T-helper 17 cell (primary cell): Measurements from ENCODE around the gene MESP2. TPM values are rescaled to one million over a fixed set of nuclear protein-coding genes. Genes with fewer than 3 reads are reported as not detected.
"Not testable (repeated sequence)": the region's sequence is repeated elsewhere in the genome, so short reads cannot be mapped to it uniquely, and the experiment has no call there.

ENCODE experiments used
- ATAC-seq: fragments of 150-1000 bp; cut with Tn5 transposase; 2 replicates; pipeline ENCODE4 v1.10.0; 2021; ENCODE audit warnings: mild to moderate bottlenecking, moderate library complexity
- DNase-seq, 3 donors: peaks; one replicate each; pipeline versions ENCODE4 v3.0.0 to v3.0.0-alpha.2; 2020 to 2021
- H3K9me3 ChIP-seq: one replicate; pipeline ENCODE4 v1.7.0; 2013; ENCODE audit warnings: low read length, mild to moderate bottlenecking; ENCODE audit not compliant: control insufficient read depth, poor library complexity, severe bottlenecking
- H3K27ac Mint-ChIP-seq: one replicate; pipeline ENCODE4 v1.8.0; 2022; ENCODE audit warnings: mild to moderate bottlenecking, moderate library complexity, mixed read lengths
- H3K27me3 Mint-ChIP-seq: one replicate; pipeline ENCODE4 v1.8.0; 2022; ENCODE audit warnings: mixed read lengths
- H3K36me3 Mint-ChIP-seq: one replicate; pipeline ENCODE4 v1.8.0; 2022; ENCODE audit warnings: low read depth, mixed read lengths
- H3K4me1 Mint-ChIP-seq: one replicate; pipeline ENCODE4 v1.8.0; 2022; ENCODE audit warnings: mild to moderate bottlenecking, mixed read lengths
- H3K4me3 Mint-ChIP-seq: one replicate; pipeline ENCODE4 v1.8.0; 2022; ENCODE audit warnings: mild to moderate bottlenecking, moderate library complexity, mixed read lengths
- total RNA-seq, 4 donors: library from RNA in 2 of 4; stranded (reverse) in 2 of 4; gene quantifications; one replicate each; pipeline ENCODE4 v1.2.3 and lab custom pipeline; 2022 to 2026

MESP2 gene
- total RNA-seq, 2 donors from 2014 or later = not detected

DNA sequence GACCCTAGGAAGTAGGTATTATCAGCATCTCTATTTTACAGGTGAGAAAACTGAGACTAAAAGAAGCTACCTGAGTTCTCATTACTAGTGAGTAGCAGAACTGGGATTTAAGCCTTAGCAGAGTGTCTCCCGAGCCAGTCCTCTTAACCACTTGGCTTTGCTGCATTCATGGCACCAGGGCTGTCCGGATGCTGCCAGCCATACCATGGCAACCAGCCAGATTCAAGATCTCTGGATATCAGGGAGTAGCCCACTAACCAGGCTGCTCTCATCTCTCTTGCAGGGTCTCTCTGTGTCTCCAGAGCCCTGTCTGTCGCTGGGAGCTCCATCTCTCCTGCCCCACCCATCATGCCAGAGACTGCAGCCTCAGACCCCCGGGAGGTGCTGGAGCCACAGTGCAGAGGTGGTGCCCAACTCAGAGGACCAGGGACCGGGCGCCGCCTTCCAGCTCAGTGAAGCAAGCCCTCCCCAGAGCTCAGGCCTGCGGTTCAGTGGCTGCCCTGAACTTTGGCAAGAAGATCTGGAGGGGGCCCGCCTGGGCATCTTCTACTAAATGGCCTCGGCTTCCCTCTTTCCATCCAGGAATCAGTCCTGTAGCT is 1.7 kb downstream of the MESP2 start:
- Mint-ChIP-seq H3K27ac (no peak overlapping the region), H3K27me3 (peaks cover 38% of the 10 kb centered on the region), H3K36me3 (no peaks in the 10 kb centered on the region), H3K4me3 (no peak overlapping the region), H3K4me1 (peaks cover 4% of the 10 kb centered on the region)
- DNase-seq (no peak), ATAC-seq (no peak)
- no peaks in the 10 kb centered on the region for H3K9me3 ChIP-seq

DNA sequence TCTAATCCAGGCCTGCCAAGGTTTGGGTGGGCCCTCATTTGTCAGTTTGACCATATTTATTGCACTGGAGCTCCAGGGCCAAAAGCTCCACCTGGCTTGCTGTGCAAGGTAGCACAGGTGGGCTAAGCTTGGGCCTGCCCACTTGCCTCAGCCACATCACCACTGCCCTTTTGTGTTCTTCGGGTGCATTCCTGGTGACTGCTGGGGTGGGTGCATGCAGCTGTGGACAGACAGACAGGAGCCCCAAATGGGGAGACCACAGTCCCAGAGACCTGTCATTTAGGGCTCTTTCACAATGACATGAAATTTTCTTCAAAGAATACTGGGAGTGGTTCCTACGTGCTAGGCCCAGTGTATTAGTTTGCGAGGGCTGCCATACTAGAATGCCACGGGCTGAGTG is 2.7 kb downstream of the MESP2 start:
- peaks cover 4% of the 10 kb centered on the region for H3K4me1 Mint-ChIP-seq
- DNase-seq = no peak
- ATAC-seq = no peak
- H3K27ac Mint-ChIP-seq = no peak overlapping the region
- H3K4me3 Mint-ChIP-seq = no peak overlapping the region
- H3K27me3 Mint-ChIP-seq = peaks cover 43% of the 10 kb centered on the region
- H3K36me3 Mint-ChIP-seq = no peaks in the 10 kb centered on the region
- H3K9me3 ChIP-seq = no peaks in the 10 kb centered on the region

DNA sequence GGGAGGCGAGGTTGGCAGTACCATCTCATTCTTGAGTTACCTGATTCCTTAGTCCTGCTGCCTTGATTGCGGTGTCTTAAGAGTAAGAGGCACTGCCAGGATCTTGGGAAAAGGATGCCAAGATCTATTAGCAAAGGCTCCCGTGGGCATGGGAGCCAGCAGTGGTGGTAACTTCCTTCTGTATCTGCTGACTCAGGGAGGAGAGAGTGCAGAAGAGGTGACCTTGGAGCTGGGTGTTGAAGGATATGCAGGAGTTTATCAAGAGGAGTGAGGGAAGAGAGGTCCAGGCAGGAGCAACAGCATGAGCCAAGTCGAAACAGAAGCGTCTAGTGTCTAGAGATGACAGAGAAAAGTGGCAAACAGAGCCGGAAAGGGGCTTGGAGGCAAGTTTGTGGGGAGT is 4.5 kb downstream of the MESP2 start:
- no peaks in the 10 kb centered on the region for H3K9me3 ChIP-seq
- peak overlapping the region; percentile 72 for H3K4me3 Mint-ChIP-seq
- H3K36me3 Mint-ChIP-seq = no peaks in the 10 kb centered on the region
- no peak overlapping the region for H3K27ac Mint-ChIP-seq
- ATAC-seq (no peak), DNase-seq (no peak)
- peaks cover 4% of the 10 kb centered on the region for H3K4me1 Mint-ChIP-seq
- H3K27me3 Mint-ChIP-seq = peaks cover 44% of the 10 kb centered on the region

DNA sequence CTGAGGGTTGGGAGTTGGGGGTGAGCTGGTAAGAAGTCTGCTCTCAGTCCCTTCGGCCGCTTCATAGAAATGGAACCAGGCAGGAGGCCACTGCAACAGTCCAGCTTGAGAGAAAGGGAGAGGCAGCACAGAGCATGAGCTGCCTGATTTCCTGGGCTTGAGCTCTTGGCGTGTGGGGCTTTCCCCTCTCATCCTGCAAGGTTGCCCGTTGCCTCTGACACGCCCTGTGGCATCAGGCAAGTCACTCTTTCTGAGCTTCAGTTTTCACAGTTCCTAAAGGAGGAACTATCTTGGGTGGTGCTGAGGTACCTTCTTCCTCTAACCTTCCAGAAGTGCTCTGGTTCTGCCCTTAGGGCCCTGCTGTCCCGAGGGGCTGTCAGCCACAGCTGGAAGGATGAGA is 4.9 kb downstream of the MESP2 start:
- Mint-ChIP-seq H3K4me3 (no peak overlapping the region), H3K27me3 (peaks cover 44% of the 10 kb centered on the region), H3K4me1 (peaks cover 4% of the 10 kb centered on the region), H3K27ac (no peak overlapping the region), H3K36me3 (no peaks in the 10 kb centered on the region)
- H3K9me3 ChIP-seq = no peaks in the 10 kb centered on the region
- peak; percentile 68 for ATAC-seq
- DNase-seq = no peak

DNA sequence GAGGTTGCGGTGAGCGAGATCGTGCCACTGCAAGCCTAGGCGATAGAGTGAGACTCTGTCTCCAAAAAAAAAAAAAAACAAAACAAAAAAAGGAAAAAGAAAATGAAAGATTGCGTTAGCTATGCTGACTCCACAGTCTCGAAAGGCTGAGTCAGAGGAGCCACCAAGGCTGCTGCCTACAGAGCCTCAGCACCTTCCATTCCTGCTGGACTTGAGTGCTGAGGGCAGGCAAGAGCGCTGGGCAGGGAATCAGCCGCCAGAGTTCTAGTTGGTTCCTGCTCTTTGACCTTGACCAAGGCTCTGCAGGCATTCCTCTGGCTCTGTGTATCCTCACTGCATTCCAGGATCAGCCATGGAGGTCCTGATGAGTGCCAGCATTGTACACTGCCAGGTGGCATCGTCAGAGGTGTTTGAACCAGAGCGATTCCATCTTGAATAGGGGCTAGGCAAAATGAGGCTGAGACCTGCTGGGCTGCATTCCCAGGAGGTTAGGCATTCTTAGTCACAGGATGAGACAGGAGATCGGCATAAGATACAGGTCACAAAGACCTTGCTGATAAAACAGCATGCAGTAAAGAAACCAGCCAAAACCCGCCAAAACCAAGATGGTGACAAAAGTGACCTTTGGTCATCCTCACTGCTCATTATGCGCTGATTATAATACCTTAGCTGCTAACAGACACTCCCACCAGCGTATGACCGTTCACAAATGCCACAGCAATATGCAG is 5.9 kb downstream of the MESP2 start:
- Mint-ChIP-seq H3K36me3 (no peaks in the 10 kb centered on the region), H3K27me3 (peaks cover 44% of the 10 kb centered on the region), H3K4me1 (peaks cover 4% of the 10 kb centered on the region), H3K4me3 (no peak overlapping the region), H3K27ac (no peak overlapping the region)
- no peaks in the 10 kb centered on the region for H3K9me3 ChIP-seq
- ATAC-seq = peak; percentile 35
- no peak for DNase-seq

DNA sequence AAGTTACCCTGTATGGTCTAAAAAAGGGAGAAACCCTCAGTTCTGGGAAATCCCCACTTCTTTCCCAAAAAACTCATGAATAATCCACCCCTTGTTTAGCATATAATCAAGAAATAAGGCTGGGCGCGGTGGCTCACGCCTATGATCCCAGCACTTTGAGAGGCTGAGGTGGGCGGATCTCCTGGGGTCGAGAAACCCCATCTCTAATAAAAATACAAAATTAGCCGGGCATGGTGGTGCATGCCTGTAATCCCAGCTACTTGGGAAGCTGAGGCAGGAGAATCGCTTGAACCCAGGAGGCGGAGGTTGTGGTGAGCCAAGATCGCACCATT is 6.5 kb downstream of the MESP2 start:
- not testable (repeated sequence) for H3K4me3 Mint-ChIP-seq, H3K36me3 Mint-ChIP-seq, H3K4me1 Mint-ChIP-seq, H3K27ac Mint-ChIP-seq, ATAC-seq, DNase-seq, H3K9me3 ChIP-seq
- H3K27me3 Mint-ChIP-seq = peaks cover 44% of the 10 kb centered on the region

DNA sequence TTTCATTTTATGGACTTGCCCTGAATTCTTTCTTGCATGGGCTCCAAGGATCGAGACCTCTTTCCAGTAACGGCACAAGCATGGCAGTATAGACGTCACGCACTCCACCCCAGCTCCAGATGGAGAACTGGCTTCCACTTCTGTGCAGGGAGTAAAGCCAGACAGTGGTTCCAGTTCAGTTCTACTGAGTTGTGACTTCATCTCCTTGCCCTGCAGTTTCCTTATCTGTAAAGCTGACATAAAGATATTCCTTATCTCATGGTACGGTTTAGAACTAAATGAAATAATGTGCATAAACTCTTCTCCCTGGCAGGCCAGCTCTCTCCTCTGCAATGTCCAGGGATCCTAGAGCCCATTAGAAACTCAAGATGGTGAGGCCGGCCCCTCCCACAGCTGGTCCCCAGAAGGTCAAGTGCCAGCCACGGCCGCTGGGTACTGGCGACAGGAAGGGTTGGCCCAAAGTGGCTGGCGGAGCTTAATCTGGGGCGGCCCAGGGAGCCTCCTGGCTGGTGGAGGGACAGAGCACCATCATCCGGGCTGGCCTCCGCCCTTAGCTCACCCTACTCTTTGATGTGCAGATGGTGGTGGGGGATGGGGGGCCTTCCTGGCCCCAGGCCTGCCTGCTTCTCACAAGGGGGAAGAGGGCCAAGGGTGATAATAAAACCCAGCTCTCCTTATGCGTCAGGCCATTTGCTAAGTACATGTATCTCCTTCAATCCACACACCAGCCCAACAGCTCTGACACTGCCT is 7.2 kb downstream of the MESP2 start:
- Mint-ChIP-seq H3K27me3 (peaks cover 38% of the 10 kb centered on the region), H3K4me3 (no peak overlapping the region), H3K36me3 (no peaks in the 10 kb centered on the region), H3K27ac (no peak overlapping the region), H3K4me1 (peaks cover 4% of the 10 kb centered on the region)
- ATAC-seq (no peak), DNase-seq (no peak)
- H3K9me3 ChIP-seq = no peaks in the 10 kb centered on the region

DNA sequence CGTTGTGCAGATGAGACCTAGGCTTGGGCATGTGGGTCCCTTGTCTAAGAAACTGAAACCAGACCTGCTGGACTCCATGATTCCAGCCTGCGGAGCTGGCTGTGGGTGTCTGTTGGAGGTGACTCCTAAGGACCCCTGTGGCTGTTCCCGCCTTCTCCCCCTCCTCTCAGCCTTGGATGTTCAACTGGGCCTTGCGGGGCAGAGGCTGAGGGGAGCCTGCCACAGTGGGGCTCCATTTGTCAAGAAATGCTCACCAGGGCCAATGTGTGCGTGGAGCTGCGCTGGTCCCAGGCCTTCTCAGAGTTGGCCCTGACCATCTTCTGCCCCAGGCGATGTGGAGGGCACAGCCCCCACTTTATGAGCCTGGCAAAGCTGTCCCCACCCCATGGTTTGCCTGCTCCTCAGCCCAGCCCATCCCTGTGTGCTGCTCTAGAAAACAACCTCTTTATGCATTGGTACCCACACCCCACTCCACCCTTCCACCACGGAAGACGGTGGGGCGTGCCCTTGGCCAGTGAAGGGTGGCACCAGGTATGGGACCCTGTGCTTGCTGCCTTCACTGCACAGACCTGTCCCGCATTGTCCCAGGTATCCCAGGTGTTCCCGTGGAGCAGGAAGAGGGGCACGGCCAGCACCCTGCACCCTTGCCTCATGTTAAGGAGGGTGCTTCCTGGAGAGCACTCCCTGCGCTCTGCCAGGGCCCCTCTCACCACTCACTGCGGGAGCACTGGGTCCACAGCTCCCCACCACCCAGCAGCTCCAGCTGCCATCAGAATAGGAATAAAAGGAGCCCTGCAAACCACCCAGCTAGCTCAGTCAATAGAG is 7.9 kb downstream of the MESP2 start:
- no peaks in the 10 kb centered on the region for H3K9me3 ChIP-seq
- no peaks in the 10 kb centered on the region for H3K36me3 Mint-ChIP-seq
- H3K27me3 Mint-ChIP-seq = peaks cover 30% of the 10 kb centered on the region
- H3K4me3 Mint-ChIP-seq = no peak overlapping the region
- H3K4me1 Mint-ChIP-seq = peaks cover 4% of the 10 kb centered on the region
- ATAC-seq (no peak), DNase-seq (no peak)
- H3K27ac Mint-ChIP-seq = no peak overlapping the region

DNA sequence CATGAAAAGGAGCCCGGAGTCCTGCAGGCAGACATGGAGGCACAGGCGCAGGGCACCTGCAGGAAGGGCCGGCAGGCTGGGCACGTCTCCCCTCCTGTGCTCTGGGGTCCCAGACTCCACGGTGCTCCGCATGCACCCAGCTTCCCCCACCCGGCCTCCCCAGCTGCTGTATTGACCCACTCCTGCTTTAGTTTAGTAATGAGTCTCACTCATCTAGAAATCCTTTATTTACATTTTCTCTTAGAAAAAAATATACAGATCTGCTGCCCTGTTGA is 8.5 kb downstream of the MESP2 start:
- Mint-ChIP-seq H3K4me1 (peaks cover 4% of the 10 kb centered on the region), H3K27ac (no peak overlapping the region), H3K4me3 (no peak overlapping the region), H3K36me3 (no peaks in the 10 kb centered on the region), H3K27me3 (peaks cover 32% of the 10 kb centered on the region)
- no peak for DNase-seq
- ATAC-seq = no peak
- no peaks in the 10 kb centered on the region for H3K9me3 ChIP-seq

DNA sequence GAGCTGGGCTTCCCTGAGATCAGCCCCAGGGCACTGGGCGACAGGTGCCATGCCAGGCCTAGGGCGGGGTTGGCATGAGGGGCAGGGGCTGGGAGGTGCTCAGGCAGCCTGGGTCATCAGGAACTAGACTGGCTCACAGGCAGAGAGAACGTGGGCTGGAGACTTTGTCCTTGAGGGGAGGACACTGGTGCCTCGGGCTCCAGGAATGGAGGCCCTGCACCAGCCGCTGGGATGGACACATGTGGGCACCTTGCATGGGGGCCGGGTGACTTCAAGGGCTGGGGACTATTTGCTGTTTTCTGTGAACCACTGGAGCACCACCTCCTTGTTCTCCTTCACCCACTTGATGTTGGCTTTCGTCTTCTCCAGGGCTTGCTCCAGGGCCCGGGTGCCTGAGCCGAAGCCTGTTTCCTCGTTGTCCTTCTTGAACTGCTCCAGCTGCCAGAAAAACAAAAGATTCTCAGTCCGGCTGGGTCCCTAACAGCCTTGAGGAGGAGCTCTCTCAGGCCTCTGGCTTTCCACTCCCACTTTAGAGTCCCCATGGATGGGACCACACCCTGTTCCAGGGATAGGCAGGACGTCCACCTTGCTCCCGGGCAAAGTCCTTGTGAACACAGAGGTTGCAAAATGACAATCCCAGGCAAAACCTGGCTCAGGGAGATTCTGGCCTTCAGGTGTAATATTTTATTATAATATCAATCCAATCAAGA is 9.1 kb downstream of the MESP2 start:
- no peaks in the 10 kb centered on the region for H3K36me3 Mint-ChIP-seq
- H3K27ac Mint-ChIP-seq = no peak overlapping the region
- peaks cover 4% of the 10 kb centered on the region for H3K4me1 Mint-ChIP-seq
- H3K4me3 Mint-ChIP-seq = no peak overlapping the region
- H3K27me3 Mint-ChIP-seq = peaks cover 35% of the 10 kb centered on the region
- DNase-seq (no peak), ATAC-seq (no peak)
- H3K9me3 ChIP-seq = no peaks in the 10 kb centered on the region

DNA sequence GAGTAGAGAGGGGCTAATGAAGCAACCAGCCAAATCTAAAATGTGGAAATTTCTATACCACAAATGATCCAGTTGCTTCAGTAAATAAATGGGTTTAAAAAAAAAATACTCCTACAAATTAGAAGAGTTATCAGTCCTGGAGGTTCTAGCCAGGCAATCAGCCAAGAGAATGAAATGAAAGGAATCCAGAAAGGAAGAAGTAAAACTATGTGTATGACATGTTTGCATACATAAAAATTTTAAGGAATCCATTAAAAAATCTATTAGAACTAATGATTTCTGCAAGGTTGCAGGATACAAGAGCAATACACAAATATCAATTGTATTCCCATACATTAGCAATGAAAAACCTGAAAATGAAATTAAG is 9.6 kb downstream of the MESP2 start:
- DNase-seq (no peak), ATAC-seq (no peak)
- Mint-ChIP-seq H3K36me3 (no peaks in the 10 kb centered on the region), H3K27ac (no peak overlapping the region), H3K4me1 (peaks cover 1% of the 10 kb centered on the region), H3K4me3 (no peak overlapping the region), H3K27me3 (peaks cover 33% of the 10 kb centered on the region)
- H3K9me3 ChIP-seq = no peaks in the 10 kb centered on the region

DNA sequence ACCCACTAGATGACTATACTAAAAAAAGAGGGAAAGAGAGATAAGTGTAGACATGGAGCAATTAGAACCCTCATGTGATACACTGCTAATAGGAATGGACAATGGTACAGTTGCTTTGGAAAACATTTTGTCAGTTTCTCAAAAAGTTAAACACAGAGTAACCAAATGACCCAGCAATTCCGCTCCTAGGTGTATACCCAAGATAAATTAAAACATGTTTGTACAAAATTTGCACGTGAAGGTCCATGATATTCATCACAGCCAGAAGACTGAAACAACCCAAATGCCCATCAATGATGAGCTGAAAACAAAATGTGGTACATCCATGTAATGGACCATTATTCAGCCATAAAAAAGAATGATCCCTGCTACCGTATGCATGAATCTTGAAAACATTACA is 11.8 kb downstream of the MESP2 start:
- no peak overlapping the region for H3K27ac Mint-ChIP-seq
- ATAC-seq (no peak), DNase-seq (no peak)
- H3K9me3 ChIP-seq = no peaks in the 10 kb centered on the region
- H3K4me3 Mint-ChIP-seq = no peak overlapping the region
- no peaks in the 10 kb centered on the region for H3K36me3 Mint-ChIP-seq
- H3K27me3 Mint-ChIP-seq = peaks cover 21% of the 10 kb centered on the region
- no peaks in the 10 kb centered on the region for H3K4me1 Mint-ChIP-seq

DNA sequence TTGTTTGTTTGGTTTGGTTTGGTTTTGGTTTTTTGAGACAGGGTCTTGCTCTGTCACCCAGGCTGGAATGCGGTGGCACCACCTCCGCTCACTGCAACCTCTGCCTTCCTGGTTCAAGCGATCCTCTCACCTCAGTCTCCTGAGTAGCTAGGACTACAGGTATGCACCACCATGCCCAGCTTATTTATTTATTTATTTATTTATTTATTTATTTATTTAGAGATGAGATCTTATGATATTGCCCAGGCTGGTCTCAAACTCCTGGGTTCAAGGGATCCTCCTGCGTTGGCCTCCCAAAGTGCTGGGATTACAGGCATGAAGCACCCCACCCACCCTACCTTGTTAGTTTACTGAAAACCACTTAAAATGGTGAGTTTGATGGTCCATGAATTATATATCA is 12.5 kb downstream of the MESP2 start:
- not testable (repeated sequence) for H3K36me3 Mint-ChIP-seq, DNase-seq, ATAC-seq, H3K27ac Mint-ChIP-seq, H3K4me1 Mint-ChIP-seq, H3K4me3 Mint-ChIP-seq, H3K9me3 ChIP-seq
- H3K27me3 Mint-ChIP-seq = peaks cover 16% of the 10 kb centered on the region
